GM23248 (cell line): ENCODE measurements around the gene ZNF787.

ENCODE experiments used
- EZH2 ChIP-seq: fragments of 200-600 bp; sonication (generic); IDR thresholded peaks from 2 replicates; pipeline ENCODE4 v1.6.1; 2018; ENCODE audit warnings: antibody characterized with exemption, mild to moderate bottlenecking; ENCODE audit not compliant: insufficient read depth, poor library complexity, severe bottlenecking
- EZH2phosphoT487 ChIP-seq: fragments of 200-600 bp; sonication (generic); IDR thresholded peaks from 2 replicates; pipeline ENCODE4 v1.6.1; 2018; ENCODE audit warnings: antibody characterized with exemption, moderate library complexity, mild to moderate bottlenecking, low read depth; ENCODE audit not compliant: insufficient read depth

DNA sequence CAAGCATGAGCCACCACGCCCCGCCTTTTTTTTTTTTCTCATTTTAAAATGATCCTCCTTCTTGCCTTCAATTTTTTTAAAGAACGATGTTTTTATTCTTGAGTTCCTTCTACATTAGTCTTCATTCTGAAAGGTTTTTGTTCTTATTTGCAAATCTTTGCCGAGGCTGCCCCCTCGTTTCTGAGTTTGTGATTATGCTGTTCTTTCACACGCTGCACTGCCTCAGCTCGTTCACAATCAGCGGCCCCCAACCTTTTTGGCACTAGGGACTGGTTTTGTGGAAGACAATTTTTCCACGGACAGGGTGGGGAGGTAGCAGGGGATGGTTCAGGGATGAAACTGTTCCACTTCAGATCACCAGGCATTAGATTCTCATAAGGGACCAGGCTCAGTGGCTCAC is 26.6 kb downstream of the ZNF787 start:
- no peak for TF ChIP-seq EZH2phosphoT487
- no peak for TF ChIP-seq EZH2
